BJ (cell line): ENCODE measurements around the gene GSG1L. TPM values are rescaled to one million over a fixed set of nuclear protein-coding genes. Genes with fewer than 3 reads are reported as not detected.

Experiments
- CTCF ChIA-PET: fragments of 350-600 bp; formaldehyde crosslinking; extraction: SDS; loops from one replicate; lab custom pipeline; 2021; ENCODE audit warnings: antibody characterized with exemption, inconsistent platforms; lab: Yijun Ruan, JAX
- POLR2A ChIA-PET: fragments of 300-600 bp; sonication (Branson Sonifier 250); formaldehyde crosslinking; extraction: SDS; loops from one replicate; lab custom pipeline; 2021; ENCODE audit warnings: antibody characterized with exemption; lab: Charles Lee
- DNase-seq: peaks from one replicate; pipeline ENCODE4 v3.0.0-alpha.2; 2011; ENCODE audit warnings: low read depth
- H3K27me3 ChIP-seq: 2 replicates; pipeline ENCODE4 v1.6.0; 2011; ENCODE audit warnings: low read length; ENCODE audit not compliant: control insufficient read depth, insufficient read depth
- H3K36me3 ChIP-seq: 2 replicates; pipeline ENCODE4 v1.5.1; 2011; ENCODE audit warnings: low read length; ENCODE audit not compliant: control insufficient read depth, insufficient read depth
- H3K4me3 ChIP-seq: 2 replicates; pipeline ENCODE4 v1.5.1; 2011; ENCODE audit warnings: low read depth, mild to moderate bottlenecking, control low read depth, low read length
- CTCF ChIP-seq: IDR thresholded peaks from 2 replicates; pipeline ENCODE4 v1.5.1; 2011; ENCODE audit warnings: low read depth, mild to moderate bottlenecking, control low read depth, inconsistent platforms, low read length, moderate library complexity; ENCODE audit not compliant: insufficient read depth
- polyA plus RNA-seq: library from polyadenylated mRNA; depleted of rRNA; stranded (reverse); fragments of >200 nt; gene quantifications from 2 replicates; pipeline ENCODE4 v1.2.3, GENCODE V29; 2011

GSG1L gene
- polyA plus RNA-seq, 1 experiment = not detected

- TF ChIP-seq CTCF = no peak
- ChIA-PET POLR2A (no interaction called here), CTCF (interaction anchor here (3.2 to 3.6 kb wide), 2 partner anchors 10 to 20 kb away, joined by 12 to 15 read pairs; no protein-coding TSS in a partner anchor)
- Histone ChIP-seq H3K27me3 (no peaks in the 10 kb centered on the region), H3K4me3 (no peak overlapping the region), H3K36me3 (no peaks in the 10 kb centered on the region; the same call in 1 of the 2 replicates)
- DNase-seq = no peak
Observed at GRCh38 chr16:28090646-28091377, 27.3 kb upstream of the GSG1L start.

GRCh38 chr16:28089992-28090365 is 26.5 kb upstream of the GSG1L start:
- ChIA-PET POLR2A (no interaction called here), CTCF (interaction anchor here (3.2 to 3.6 kb wide), 2 partner anchors 9 to 20 kb away, joined by 12 to 15 read pairs; no protein-coding TSS in a partner anchor)
- no peak for TF ChIP-seq CTCF
- no peak overlapping the region for H3K4me3 ChIP-seq
- DNase-seq = no peak
- H3K27me3 ChIP-seq = no peaks in the 10 kb centered on the region
- H3K36me3 ChIP-seq = no peaks in the 10 kb centered on the region; the same call in 1 of the 2 replicates

- no peak for TF ChIP-seq CTCF
- CTCF ChIA-PET = interaction anchor here (3.2 kb wide), 1 partner anchor 9 kb away, joined by 12 read pairs; no protein-coding TSS in a partner anchor
Observed at GRCh38 chr16:28089205-28089991, 25.9 kb upstream of the GSG1L start.

GRCh38 chr16:28087675-28088300 is 24.3 kb upstream of the GSG1L start:
- H3K4me3 ChIP-seq = no peak overlapping the region
- ChIA-PET CTCF (interaction anchor here (1.0 kb wide), 2 partner anchors 15 to 64 kb away, joined by 3 read pairs; no protein-coding TSS in a partner anchor), POLR2A (no interaction called here)
- no peak for TF ChIP-seq CTCF
- H3K27me3 ChIP-seq = no peaks in the 10 kb centered on the region
- H3K36me3 ChIP-seq = no peaks in the 10 kb centered on the region; the same call in 1 of the 2 replicates
- no peak for DNase-seq

More at GRCh38 chr16:28089205-28089991, 25.9 kb upstream of the GSG1L start:
- no peak overlapping the region for H3K4me3 ChIP-seq
- no peak for DNase-seq
- H3K27me3 ChIP-seq = no peaks in the 10 kb centered on the region
- H3K36me3 ChIP-seq = no peaks in the 10 kb centered on the region; the same call in 1 of the 2 replicates
- POLR2A ChIA-PET = no interaction called here
